HEK293 (cell line): ENCODE data around the gene LBX1.

Experiments
- BCL6B ChIP-seq: fragments of 450-650 bp; formaldehyde crosslinking; IDR thresholded peaks from 2 replicates; pipeline ENCODE4 v1.5.1; 2017; ENCODE audit warnings: missing biosample characterization, missing genetic modification characterization
- CTCF ChIP-seq: fragments of 450-650 bp; formaldehyde crosslinking; IDR thresholded peaks from 2 replicates; pipeline ENCODE4 v1.5.1; 2016; ENCODE audit warnings: missing biosample characterization, missing genetic modification characterization
- TRIM28 ChIP-seq: IDR thresholded peaks from 2 replicates; pipeline ENCODE4 v1.6.1; 2011; ENCODE audit warnings: low read length, control low read depth, borderline replicate concordance
- YY2 ChIP-seq: fragments of 450-650 bp; formaldehyde crosslinking; IDR thresholded peaks from 2 replicates; pipeline ENCODE4 v1.5.1; 2016; ENCODE audit warnings: missing biosample characterization, missing genetic modification characterization
- ZBTB21 ChIP-seq: fragments of 450-650 bp; formaldehyde crosslinking; IDR thresholded peaks from 2 replicates; pipeline ENCODE4 v1.5.1; 2017; ENCODE audit warnings: missing biosample characterization, missing genetic modification characterization
- ZNF133 ChIP-seq: fragments of 450-650 bp; formaldehyde crosslinking; IDR thresholded peaks from 2 replicates; pipeline ENCODE4 v1.5.1; 2016; ENCODE audit warnings: missing biosample characterization, missing genetic modification characterization
- ZNF155 ChIP-seq: fragments of 450-650 bp; formaldehyde crosslinking; IDR thresholded peaks from 2 replicates; pipeline ENCODE4 v1.5.1; 2016; ENCODE audit warnings: missing biosample characterization, missing genetic modification characterization
- ZNF175 ChIP-seq: fragments of 450-650 bp; formaldehyde crosslinking; IDR thresholded peaks from 2 replicates; pipeline ENCODE4 v1.5.1; 2016; ENCODE audit warnings: missing biosample characterization, missing genetic modification characterization
- ZNF19 ChIP-seq: fragments of 450-650 bp; formaldehyde crosslinking; IDR thresholded peaks from 2 replicates; pipeline ENCODE4; 2016; ENCODE audit warnings: missing biosample characterization, missing genetic modification characterization, low read depth
- ZNF202 ChIP-seq: fragments of 450-650 bp; formaldehyde crosslinking; IDR thresholded peaks from 2 replicates; pipeline ENCODE4 v1.5.1; 2016; ENCODE audit warnings: missing biosample characterization, missing genetic modification characterization, borderline replicate concordance
- ZNF239 ChIP-seq: fragments of 450-650 bp; formaldehyde crosslinking; IDR thresholded peaks from 2 replicates; pipeline ENCODE4 v1.5.1; 2016; ENCODE audit warnings: missing biosample characterization, missing genetic modification characterization
- ZNF335 ChIP-seq: fragments of 450-650 bp; formaldehyde crosslinking; conservative IDR thresholded peaks from 2 replicates; pipeline ENCODE4 v1.5.1; 2016; ENCODE audit warnings: missing biosample characterization, missing genetic modification characterization
- ZNF362 ChIP-seq: fragments of 450-650 bp; formaldehyde crosslinking; IDR thresholded peaks from 2 replicates; pipeline ENCODE4 v1.5.1; 2016; ENCODE audit warnings: missing biosample characterization, missing genetic modification characterization
- ZNF423 ChIP-seq: fragments of 450-650 bp; formaldehyde crosslinking; IDR thresholded peaks from 2 replicates; pipeline ENCODE4 v1.5.1; 2016; ENCODE audit warnings: missing biosample characterization, missing genetic modification characterization
- ZNF433 ChIP-seq: fragments of 450-650 bp; formaldehyde crosslinking; IDR thresholded peaks from 2 replicates; pipeline ENCODE4 v1.5.1; 2016; ENCODE audit warnings: missing biosample characterization, missing genetic modification characterization, low read depth
- ZNF473 ChIP-seq: fragments of 450-650 bp; formaldehyde crosslinking; IDR thresholded peaks from 2 replicates; pipeline ENCODE4 v1.5.1; 2017; ENCODE audit warnings: missing biosample characterization, missing genetic modification characterization
- ZNF558 ChIP-seq: fragments of 450-650 bp; formaldehyde crosslinking; IDR thresholded peaks from 2 replicates; pipeline ENCODE4 v1.5.1; 2016; ENCODE audit warnings: missing biosample characterization, missing genetic modification characterization
- ZNF596 ChIP-seq: fragments of 450-650 bp; IDR thresholded peaks from 2 replicates; pipeline ENCODE4 v1.5.0; 2018; ENCODE audit warnings: missing biosample characterization, mild to moderate bottlenecking, missing genetic modification characterization, moderate library complexity
- ZNF654 ChIP-seq: fragments of 450-650 bp; formaldehyde crosslinking; IDR thresholded peaks from 2 replicates; pipeline ENCODE4 v1.5.1; 2016; ENCODE audit warnings: low read depth, missing biosample characterization, missing genetic modification characterization
- ZNF658 ChIP-seq: fragments of 450-650 bp; formaldehyde crosslinking; IDR thresholded peaks from 2 replicates; pipeline ENCODE4; 2016; ENCODE audit warnings: missing biosample characterization, missing genetic modification characterization
- ZNF776 ChIP-seq: fragments of 450-650 bp; formaldehyde crosslinking; IDR thresholded peaks from 2 replicates; pipeline ENCODE4 v1.5.0; 2017; ENCODE audit warnings: missing biosample characterization, missing genetic modification characterization, borderline replicate concordance
- ZNF785 ChIP-seq: fragments of 450-650 bp; formaldehyde crosslinking; IDR thresholded peaks from 2 replicates; pipeline ENCODE4 v1.5.1; 2016; ENCODE audit warnings: missing biosample characterization, missing genetic modification characterization
- ZNF830 ChIP-seq: fragments of 450-650 bp; IDR thresholded peaks from 2 replicates; pipeline ENCODE4 v1.5.0; 2018; ENCODE audit warnings: missing biosample characterization, missing genetic modification characterization, low read depth, mild to moderate bottlenecking, moderate library complexity
- ZSCAN30 ChIP-seq: fragments of 450-650 bp; IDR thresholded peaks from 2 replicates; pipeline ENCODE4 v1.5.1; 2018; ENCODE audit warnings: missing biosample characterization, mild to moderate bottlenecking, missing genetic modification characterization, moderate library complexity
- TF ChIP-seq, protein P1 (sequence below): fragments of 450-650 bp; formaldehyde crosslinking; conservative IDR thresholded peaks from 2 replicates; pipeline ENCODE4 v1.5.1; 2016; ENCODE audit warnings: low read depth, missing biosample characterization, missing genetic modification characterization
- TF ChIP-seq, protein P2 (sequence below): fragments of 450-650 bp; formaldehyde crosslinking; IDR thresholded peaks from 2 replicates; pipeline ENCODE4 v1.5.1; 2017; ENCODE audit warnings: missing biosample characterization, mild to moderate bottlenecking, missing genetic modification characterization, moderate library complexity
- TF ChIP-seq, protein P3 (sequence below): fragments of 450-650 bp; formaldehyde crosslinking; IDR thresholded peaks from 2 replicates; pipeline ENCODE4 v1.5.1; 2016; ENCODE audit warnings: missing biosample characterization, missing genetic modification characterization

Gene LBX1

DNA sequence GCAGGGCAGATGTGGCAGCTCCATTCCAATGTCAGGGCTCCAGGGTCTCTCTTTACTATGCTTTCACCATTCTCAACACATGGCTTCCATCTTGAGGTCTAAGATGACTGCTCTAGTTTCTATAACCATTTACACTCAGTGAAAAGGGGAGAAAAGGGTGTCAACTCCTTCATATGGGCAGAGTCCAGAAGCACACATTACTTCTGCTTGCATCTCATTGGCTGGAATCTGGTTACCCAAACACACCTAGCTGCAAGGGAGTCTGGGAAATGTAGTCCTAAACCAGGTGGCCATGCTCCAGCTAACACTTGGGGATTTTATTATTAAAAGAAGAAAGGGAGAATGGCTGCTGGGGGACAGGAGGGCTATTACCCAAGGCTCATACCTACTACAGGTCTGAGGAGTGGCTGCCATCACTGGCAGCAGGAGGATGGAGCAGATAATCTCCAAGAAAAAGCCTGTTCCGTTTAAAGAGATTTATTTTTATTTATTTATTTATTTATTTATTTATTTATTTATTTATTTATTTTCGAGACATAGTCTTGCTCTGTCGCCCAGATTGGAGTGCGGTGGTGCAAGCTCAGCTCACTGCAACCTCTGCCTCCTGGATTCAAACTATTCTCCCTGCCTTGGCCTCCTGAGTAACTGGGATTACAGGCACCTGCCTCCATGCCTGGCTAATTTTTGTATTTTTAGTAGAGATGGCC is 29.1 kb upstream of the LBX1 start (continued):
- no peak for TF ChIP-seq BCL6B
- peak; percentile 83 for TF ChIP-seq ZNF558
- TF ChIP-seq ZNF654 (tag by site-specific recombination), result peak; percentile 35
- TF ChIP-seq ZNF473, result no peak
- TF ChIP-seq ZNF19 (tag by site-specific recombination), result no peak
- TF ChIP-seq ZSCAN30 (tag by site-specific recombination), result no peak
- no peak for TF ChIP-seq ZNF785 (tag by site-specific recombination)
- no peak for TF ChIP-seq ZNF776 (tag by site-specific recombination)
- no peak for TF ChIP-seq ZNF175 (tag by site-specific recombination)
- peak; percentile 69; the same call in 1 of the 2 replicates for TF ChIP-seq ZNF202 (tag by site-specific recombination)
- no peak for TF ChIP-seq TRIM28
- TF ChIP-seq ZNF596 (tag by site-specific recombination), result no peak
- no peak for TF ChIP-seq ZNF362 (tag by site-specific recombination)
- TF ChIP-seq, protein P1, sequence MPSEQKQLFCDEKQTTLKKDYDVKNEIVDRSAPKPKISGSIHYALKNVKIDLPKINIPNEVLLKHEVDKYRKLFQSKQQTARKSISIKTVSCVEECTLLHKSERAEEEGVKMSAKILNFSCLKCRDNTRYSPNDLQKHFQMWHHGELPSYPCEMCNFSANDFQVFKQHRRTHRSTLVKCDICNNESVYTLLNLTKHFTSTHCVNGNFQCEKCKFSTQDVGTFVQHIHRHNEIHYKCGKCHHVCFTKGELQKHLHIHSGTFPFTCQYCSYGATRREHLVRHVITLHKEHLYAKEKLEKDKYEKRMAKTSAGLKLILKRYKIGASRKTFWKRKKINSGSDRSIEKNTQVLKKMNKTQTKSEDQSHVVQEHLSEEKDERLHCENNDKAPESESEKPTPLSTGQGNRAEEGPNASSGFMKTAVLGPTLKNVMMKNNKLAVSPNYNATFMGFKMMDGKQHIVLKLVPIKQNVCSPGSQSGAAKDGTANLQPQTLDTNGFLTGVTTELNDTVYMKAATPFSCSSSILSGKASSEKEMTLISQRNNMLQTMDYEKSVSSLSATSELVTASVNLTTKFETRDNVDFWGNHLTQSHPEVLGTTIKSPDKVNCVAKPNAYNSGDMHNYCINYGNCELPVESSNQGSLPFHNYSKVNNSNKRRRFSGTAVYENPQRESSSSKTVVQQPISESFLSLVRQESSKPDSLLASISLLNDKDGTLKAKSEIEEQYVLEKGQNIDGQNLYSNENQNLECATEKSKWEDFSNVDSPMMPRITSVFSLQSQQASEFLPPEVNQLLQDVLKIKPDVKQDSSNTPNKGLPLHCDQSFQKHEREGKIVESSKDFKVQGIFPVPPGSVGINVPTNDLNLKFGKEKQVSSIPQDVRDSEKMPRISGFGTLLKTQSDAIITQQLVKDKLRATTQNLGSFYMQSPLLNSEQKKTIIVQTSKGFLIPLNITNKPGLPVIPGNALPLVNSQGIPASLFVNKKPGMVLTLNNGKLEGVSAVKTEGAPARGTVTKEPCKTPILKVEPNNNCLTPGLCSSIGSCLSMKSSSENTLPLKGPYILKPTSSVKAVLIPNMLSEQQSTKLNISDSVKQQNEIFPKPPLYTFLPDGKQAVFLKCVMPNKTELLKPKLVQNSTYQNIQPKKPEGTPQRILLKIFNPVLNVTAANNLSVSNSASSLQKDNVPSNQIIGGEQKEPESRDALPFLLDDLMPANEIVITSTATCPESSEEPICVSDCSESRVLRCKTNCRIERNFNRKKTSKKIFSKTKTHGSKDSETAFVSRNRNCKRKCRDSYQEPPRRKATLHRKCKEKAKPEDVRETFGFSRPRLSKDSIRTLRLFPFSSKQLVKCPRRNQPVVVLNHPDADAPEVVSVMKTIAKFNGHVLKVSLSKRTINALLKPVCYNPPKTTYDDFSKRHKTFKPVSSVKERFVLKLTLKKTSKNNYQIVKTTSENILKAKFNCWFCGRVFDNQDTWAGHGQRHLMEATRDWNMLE (tag by site-specific recombination), result peak; percentile 92
- no peak for TF ChIP-seq ZNF155
- TF ChIP-seq ZNF830 (tag by site-specific recombination), result no peak
- TF ChIP-seq, protein P2, sequence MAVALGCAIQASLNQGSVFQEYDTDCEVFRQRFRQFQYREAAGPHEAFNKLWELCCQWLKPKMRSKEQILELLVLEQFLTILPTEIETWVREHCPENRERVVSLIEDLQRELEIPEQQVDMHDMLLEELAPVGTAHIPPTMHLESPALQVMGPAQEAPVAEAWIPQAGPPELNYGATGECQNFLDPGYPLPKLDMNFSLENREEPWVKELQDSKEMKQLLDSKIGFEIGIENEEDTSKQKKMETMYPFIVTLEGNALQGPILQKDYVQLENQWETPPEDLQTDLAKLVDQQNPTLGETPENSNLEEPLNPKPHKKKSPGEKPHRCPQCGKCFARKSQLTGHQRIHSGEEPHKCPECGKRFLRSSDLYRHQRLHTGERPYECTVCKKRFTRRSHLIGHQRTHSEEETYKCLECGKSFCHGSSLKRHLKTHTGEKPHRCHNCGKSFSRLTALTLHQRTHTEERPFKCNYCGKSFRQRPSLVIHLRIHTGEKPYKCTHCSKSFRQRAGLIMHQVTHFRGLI (tag by site-specific recombination), result no peak
- no peak for TF ChIP-seq ZNF423 (tag by site-specific recombination)
- TF ChIP-seq ZNF433 (tag by site-specific recombination), result peak; percentile 64; the same call in 1 of the 2 replicates
- TF ChIP-seq YY2 (tag by site-specific recombination), result no peak
- TF ChIP-seq ZNF239, result no peak
- no peak for TF ChIP-seq ZNF658 (tag by site-specific recombination)
- TF ChIP-seq, protein P3, sequence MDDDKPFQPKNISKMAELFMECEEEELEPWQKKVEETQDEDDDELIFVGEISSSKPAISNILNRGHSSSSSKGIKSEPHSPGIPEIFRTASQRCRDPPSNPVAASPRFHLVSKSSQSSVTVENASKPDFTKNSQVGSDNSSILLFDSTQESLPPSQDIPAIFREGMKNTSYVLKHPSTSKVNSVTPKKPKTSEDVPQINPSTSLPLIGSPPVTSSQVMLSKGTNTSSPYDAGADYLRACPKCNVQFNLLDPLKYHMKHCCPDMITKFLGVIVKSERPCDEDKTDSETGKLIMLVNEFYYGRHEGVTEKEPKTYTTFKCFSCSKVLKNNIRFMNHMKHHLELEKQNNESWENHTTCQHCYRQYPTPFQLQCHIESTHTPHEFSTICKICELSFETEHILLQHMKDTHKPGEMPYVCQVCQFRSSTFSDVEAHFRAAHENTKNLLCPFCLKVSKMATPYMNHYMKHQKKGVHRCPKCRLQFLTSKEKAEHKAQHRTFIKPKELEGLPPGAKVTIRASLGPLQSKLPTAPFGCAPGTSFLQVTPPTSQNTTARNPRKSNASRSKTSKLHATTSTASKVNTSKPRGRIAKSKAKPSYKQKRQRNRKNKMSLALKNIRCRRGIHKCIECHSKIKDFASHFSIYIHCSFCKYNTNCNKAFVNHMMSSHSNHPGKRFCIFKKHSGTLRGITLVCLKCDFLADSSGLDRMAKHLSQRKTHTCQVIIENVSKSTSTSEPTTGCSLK (tag by site-specific recombination), result no peak
- TF ChIP-seq CTCF (tag by site-specific recombination), result no peak
- TF ChIP-seq ZBTB21 (tag by site-specific recombination), result peak; percentile 53; the same call in 1 of the 2 replicates
- TF ChIP-seq ZNF133 (tag by site-specific recombination), result no peak
- TF ChIP-seq ZNF335 (tag by site-specific recombination), result no peak
